Neuronal stem cell (in vitro differentiated cells): ENCODE data around the gene GADD45GIP1. TPM values are rescaled to one million over a fixed set of nuclear protein-coding genes. Genes with fewer than 3 reads are reported as not detected.

ENCODE experiments used
- DNase-seq: peaks from one replicate; pipeline ENCODE4 v3.0.0-alpha.2; 2013; ENCODE audit warnings: low spot score
- H2AFZ ChIP-seq: one replicate; pipeline ENCODE4 v1.6.1; 2013; ENCODE audit warnings: mild to moderate bottlenecking, low read length, inconsistent platforms
- H2AK5ac ChIP-seq: 2 replicates; pipeline ENCODE4 v1.6.1; 2013; ENCODE audit warnings: low read depth, mild to moderate bottlenecking, inconsistent platforms, low read length, moderate library complexity, mixed read lengths
- H2BK120ac ChIP-seq: 2 replicates; pipeline ENCODE4 v1.6.1; 2013; ENCODE audit warnings: low read depth, mild to moderate bottlenecking, inconsistent platforms, low read length, moderate library complexity, mixed read lengths
- H2BK12ac ChIP-seq: one replicate; pipeline ENCODE4 v1.6.1; 2013; ENCODE audit warnings: low read length, inconsistent platforms
- H2BK15ac ChIP-seq: 2 replicates; pipeline ENCODE4 v1.6.1; 2013; ENCODE audit warnings: mild to moderate bottlenecking, low read length, inconsistent platforms, mixed read lengths
- H2BK5ac ChIP-seq: one replicate; pipeline ENCODE4 v1.6.1; 2013; ENCODE audit warnings: inconsistent platforms, mild to moderate bottlenecking, low read length, moderate library complexity
- H3K14ac ChIP-seq: one replicate; pipeline ENCODE4 v1.6.1; 2013; ENCODE audit warnings: low read length, inconsistent platforms
- H3K18ac ChIP-seq: 2 replicates; pipeline ENCODE4 v1.6.1; 2013; ENCODE audit warnings: low read length, inconsistent platforms
- H3K23ac ChIP-seq: 2 replicates; pipeline ENCODE4 v1.6.1; 2013; ENCODE audit warnings: low read depth, mild to moderate bottlenecking, mixed read lengths, low read length, inconsistent platforms; ENCODE audit not compliant: poor library complexity
- H3K27ac ChIP-seq: replicated peaks from 3 replicates; pipeline ENCODE4 v1.5.1; 2013; ENCODE audit warnings: low read length, inconsistent platforms
- H3K27me3 ChIP-seq, 3 experiments: 2 replicates each; pipeline ENCODE4 v1.6.1; 2013; ENCODE audit warnings: low read length in 3 of 3, mild to moderate bottlenecking in 2 of 3, inconsistent platforms in 1 of 3, low read depth in 1 of 3, mixed read lengths in 1 of 3, moderate library complexity in 1 of 3; ENCODE audit not compliant: control insufficient read depth in 3 of 3, insufficient read depth in 3 of 3
- H3K36me3 ChIP-seq, 2 donors: replicated peaks in 1 of 2; 2 replicates each; pipeline ENCODE4 v1.6.1; 2013; ENCODE audit warnings: low read length in 2 of 2; ENCODE audit not compliant: control insufficient read depth in 2 of 2, insufficient read depth in 2 of 2
- H3K4ac ChIP-seq: 2 replicates; pipeline ENCODE4 v1.6.1; 2013; ENCODE audit warnings: inconsistent platforms, mild to moderate bottlenecking, low read length, moderate library complexity
- H3K4me1 ChIP-seq, 2 donors: 1 replicate in 1 of 2; 2 replicates in 1 of 2; pipeline ENCODE4 v1.6.1; 2013; ENCODE audit warnings: low read length in 2 of 2, low read depth in 1 of 2; ENCODE audit not compliant: control insufficient read depth in 2 of 2, insufficient read depth in 1 of 2
- H3K4me2 ChIP-seq: one replicate; pipeline ENCODE4 v1.6.1; 2013; ENCODE audit warnings: mild to moderate bottlenecking, low read length, inconsistent platforms; ENCODE audit not compliant: insufficient read depth, poor library complexity, severe bottlenecking
- H3K4me3 ChIP-seq, 2 donors: 2 replicates each; pipeline ENCODE4 v1.5.1; 2013; ENCODE audit warnings: low read length in 2 of 2, mild to moderate bottlenecking in 2 of 2, inconsistent platforms in 1 of 2, moderate library complexity in 1 of 2
- H3K79me1 ChIP-seq: one replicate; pipeline ENCODE4 v1.6.1; 2013; ENCODE audit warnings: low read depth, mild to moderate bottlenecking, inconsistent platforms, low read length, moderate library complexity
- H3K9ac ChIP-seq: one replicate; pipeline ENCODE4 v1.6.1; 2013; ENCODE audit warnings: mild to moderate bottlenecking, low read depth, low read length, inconsistent platforms; ENCODE audit not compliant: poor library complexity
- H3K9me3 ChIP-seq, 2 donors: replicated peaks in 1 of 2; 2 replicates each; pipeline versions ENCODE3 to v1.6.1; 2013; ENCODE audit warnings: low read length in 2 of 2, mild to moderate bottlenecking in 2 of 2, inconsistent platforms in 1 of 2, low read depth in 1 of 2, mixed read lengths in 1 of 2, moderate library complexity in 1 of 2; ENCODE audit not compliant: control insufficient read depth in 2 of 2, insufficient read depth in 1 of 2
- H4K8ac ChIP-seq: one replicate; pipeline ENCODE4 v1.6.1; 2013; ENCODE audit warnings: low read depth, mild to moderate bottlenecking, inconsistent platforms, low read length, moderate library complexity
- H4K91ac ChIP-seq: one replicate; pipeline ENCODE4 v1.6.1; 2013; ENCODE audit warnings: low read length, low read depth, mild to moderate bottlenecking, inconsistent platforms; ENCODE audit not compliant: poor library complexity
- WGBS, 2 donors: extraction: QIAGEN DNeasy Blood & Tissue Kit; methylation state at CpG; one replicate each; pipeline ENCODE4 v1.1.7; 2013; ENCODE audit warnings: missing lambda C conversion rate in 2 of 2, mixed read lengths in 1 of 2; ENCODE audit not compliant: insufficient read length in 2 of 2, insufficient replicate concordance in 1 of 2; ENCODE audit errors: extremely low coverage in 2 of 2; 5-methylcytosine and 5-hydroxymethylcytosine counted together
- polyA plus RNA-seq, 2 experiments: library from polyadenylated mRNA; stranded (reverse); fragments of 200-250 nt; gene quantifications; one replicate each; pipeline ENCODE4 v1.2.3, GENCODE V29; 2013

Gene GADD45GIP1
- 34.0 TPM for polyA plus RNA-seq (2013, experiment 1 of 2)
- polyA plus RNA-seq (2013, experiment 2 of 2), result 31.8 TPM

DNA sequence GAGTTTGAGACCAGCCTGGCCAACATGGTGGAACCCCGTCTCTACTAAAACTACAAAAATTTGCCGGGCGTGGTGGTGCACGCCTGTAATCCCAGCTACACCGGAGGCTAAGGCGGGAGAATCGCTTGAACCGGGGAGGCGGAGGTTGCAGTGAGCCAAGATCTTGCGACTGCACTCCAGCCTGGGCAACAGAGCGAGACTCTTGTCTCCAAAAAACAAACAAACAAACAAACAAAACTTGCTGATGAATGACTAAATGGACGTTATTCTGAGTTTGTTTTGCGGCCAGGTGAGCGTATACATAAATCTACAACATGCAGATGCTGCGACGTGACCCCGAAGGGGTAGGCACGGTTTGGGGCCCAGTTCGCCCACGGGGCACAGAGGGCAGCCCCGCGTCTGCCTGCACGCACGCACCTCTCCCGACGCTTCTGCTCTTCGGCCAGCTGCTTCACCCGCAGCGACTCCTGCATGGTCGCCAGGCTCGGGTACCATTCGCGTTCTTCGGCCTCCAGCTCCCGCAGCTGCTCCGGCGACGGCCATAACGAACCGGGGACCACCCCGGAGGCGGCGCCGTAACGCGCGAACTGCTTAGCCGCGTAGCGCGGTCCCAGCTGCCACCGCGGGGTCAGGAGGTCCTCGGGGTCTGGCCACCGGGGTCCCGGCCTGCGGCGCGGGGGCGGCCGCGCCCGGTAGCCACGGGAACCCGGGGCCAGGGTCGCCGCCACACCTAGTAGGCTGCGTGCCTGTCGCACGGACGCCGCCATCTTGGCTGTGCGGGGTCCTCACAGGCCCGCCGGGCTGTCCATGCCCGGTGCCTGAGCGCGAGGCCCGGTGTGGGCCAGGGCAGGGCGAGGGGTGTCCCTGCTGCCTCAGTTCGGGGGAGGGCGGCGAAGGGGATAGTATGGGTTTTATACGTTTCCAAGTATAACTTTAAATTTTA lies at the start of gene GADD45GIP1:
TSS of gene GADD45GIP1 (minus strand) at position 778 of the 943 bp plus-strand sequence. CDS start at position 767, 11 bp downstream.
- H2BK120ac ChIP-seq, result peak within 1 kb of the TSS; percentile 61
- peaks cover 11% of the 10 kb centered on the region for H3K79me1 ChIP-seq
- H3K36me3 ChIP-seq, result peaks cover 18 to 43% of the 10 kb centered on the region in 2 donors
- H2AK5ac ChIP-seq, result peak within 1 kb of the TSS; percentile 86
- H2BK12ac ChIP-seq, result peak within 1 kb of the TSS; percentile 63
- H3K4me1 ChIP-seq, result no peaks in the 10 kb centered on the region
- no peak within 1 kb of the TSS for H4K91ac ChIP-seq
- H3K4ac ChIP-seq, result peak within 1 kb of the TSS; percentile 97
- peak within 1 kb of the TSS; percentile 95 for H3K23ac ChIP-seq
- peak within 1 kb of the TSS; percentile 98 for H3K9ac ChIP-seq
- no peaks in the 10 kb centered on the region for H3K27me3 ChIP-seq
- WGBS, 2 donors, result no CpG with 5 or more reads among the region's 84 CpGs
- peak within 1 kb of the TSS; percentile 69 for H3K27ac ChIP-seq
- H2BK5ac ChIP-seq, result peak within 1 kb of the TSS; percentile 87
- H3K4me2 ChIP-seq, result peak within 1 kb of the TSS; percentile 71
- peak within 1 kb of the TSS; percentile 86 to 99 for H3K4me3 ChIP-seq
- DNase-seq, result no peak
- peak within 1 kb of the TSS; percentile 96 for H4K8ac ChIP-seq
- no peaks in the 10 kb centered on the region for H3K9me3 ChIP-seq
- H2BK15ac ChIP-seq, result peak within 1 kb of the TSS; percentile 87
- peak within 1 kb of the TSS; percentile 97 for H3K18ac ChIP-seq
- H3K14ac ChIP-seq, result peak within 1 kb of the TSS; percentile 63
- H2AFZ ChIP-seq, result peak within 1 kb of the TSS; percentile 96

DNA sequence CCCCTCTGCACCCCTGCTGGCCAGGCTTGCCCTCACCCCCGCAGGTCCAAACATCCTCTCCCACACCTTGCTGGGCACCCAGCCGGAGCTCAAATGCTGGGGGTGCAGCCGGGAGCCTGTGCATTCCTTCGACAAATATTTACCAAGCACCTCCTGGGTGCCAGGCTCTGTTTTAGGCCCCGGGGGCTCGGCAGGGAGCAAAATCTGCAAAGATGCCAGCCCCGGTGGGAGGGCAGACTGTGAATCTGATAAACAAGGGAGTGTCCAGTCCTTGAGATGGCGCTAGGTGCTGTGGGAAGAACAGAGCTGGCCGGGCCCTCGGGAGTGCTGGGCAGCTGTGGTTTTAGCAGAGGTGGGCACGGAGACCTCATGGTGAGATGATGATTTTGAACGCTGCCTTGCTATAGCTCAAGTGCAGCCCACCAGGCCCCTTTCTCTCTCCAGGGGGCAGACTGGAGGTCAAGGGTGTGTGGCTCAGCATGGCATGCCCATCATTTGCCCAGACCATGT lies 48.9 kb upstream of the GADD45GIP1 start:
- no peak overlapping the region for H3K18ac ChIP-seq
- no peak overlapping the region for H2BK5ac ChIP-seq
- no peak overlapping the region for H3K4me2 ChIP-seq
- no peak overlapping the region for H3K4me3 ChIP-seq
- no peaks in the 10 kb centered on the region for H3K36me3 ChIP-seq
- no peak overlapping the region for H4K8ac ChIP-seq
- H3K4me1 ChIP-seq, result no peaks in the 10 kb centered on the region
- no peak overlapping the region for H4K91ac ChIP-seq
- no peak for DNase-seq
- H2BK12ac ChIP-seq, result no peak overlapping the region
- no peak overlapping the region for H2AFZ ChIP-seq
- no peak overlapping the region for H3K4ac ChIP-seq
- peaks cover 3% of the 10 kb centered on the region for H3K79me1 ChIP-seq
- no peak overlapping the region for H2BK15ac ChIP-seq
- H3K27me3 ChIP-seq, result peaks cover 25 to 99% (median 80%) of the 10 kb centered on the region in 3 experiments
- H2AK5ac ChIP-seq, result no peak overlapping the region
- peaks cover 0 to 9% of the 10 kb centered on the region in 2 donors for H3K9me3 ChIP-seq
- no peak overlapping the region for H3K14ac ChIP-seq
- no peak overlapping the region for H3K27ac ChIP-seq
- no peak overlapping the region for H3K23ac ChIP-seq
- no peak overlapping the region for H2BK120ac ChIP-seq
- no CpG with 5 or more reads among the region's 12 CpGs for WGBS, 2 donors
- no peak overlapping the region for H3K9ac ChIP-seq

DNA sequence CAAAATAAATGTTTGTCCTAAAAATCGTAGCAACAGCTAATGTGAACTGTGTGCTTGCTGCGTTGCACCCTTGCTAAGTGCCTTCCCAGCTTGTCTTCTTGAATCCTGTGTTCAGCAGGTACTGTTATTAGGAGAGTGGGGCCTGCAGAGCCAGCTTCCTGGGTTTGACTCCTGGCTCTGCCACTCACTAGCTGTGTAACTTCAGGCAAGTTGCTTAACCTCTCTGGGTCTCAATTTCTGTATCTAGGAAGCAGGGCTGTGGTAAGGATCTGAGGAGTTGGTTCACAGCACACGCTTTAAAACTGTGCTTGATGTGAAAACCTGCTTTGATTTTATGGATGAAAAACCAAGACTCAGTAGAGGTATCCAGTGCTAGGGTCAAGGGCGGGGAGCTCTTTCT lies 48.2 kb upstream of the GADD45GIP1 start:
- H3K14ac ChIP-seq, result no peak overlapping the region
- no peaks in the 10 kb centered on the region for H3K36me3 ChIP-seq
- H3K79me1 ChIP-seq, result peaks cover 3% of the 10 kb centered on the region
- H2BK12ac ChIP-seq, result no peak overlapping the region
- H4K8ac ChIP-seq, result no peak overlapping the region
- H3K9ac ChIP-seq, result no peak overlapping the region
- H3K4me1 ChIP-seq, result no peaks in the 10 kb centered on the region
- H3K4me2 ChIP-seq, result no peak overlapping the region
- H3K4me3 ChIP-seq, result no peak overlapping the region
- no peak overlapping the region for H4K91ac ChIP-seq
- H3K18ac ChIP-seq, result no peak overlapping the region
- H2BK15ac ChIP-seq, result no peak overlapping the region
- no peak overlapping the region for H2BK5ac ChIP-seq
- peaks cover 19 to 99% (median 78%) of the 10 kb centered on the region in 3 experiments for H3K27me3 ChIP-seq
- DNase-seq, result no peak
- WGBS, 2 donors, result no CpG with 5 or more reads among the region's 4 CpGs
- H3K27ac ChIP-seq, result no peak overlapping the region
- no peak overlapping the region for H2AK5ac ChIP-seq
- H3K4ac ChIP-seq, result no peak overlapping the region
- no peak overlapping the region for H3K23ac ChIP-seq
- H3K9me3 ChIP-seq, result peaks cover 0 to 8% of the 10 kb centered on the region in 2 donors
- H2AFZ ChIP-seq, result no peak overlapping the region
- no peak overlapping the region for H2BK120ac ChIP-seq

DNA sequence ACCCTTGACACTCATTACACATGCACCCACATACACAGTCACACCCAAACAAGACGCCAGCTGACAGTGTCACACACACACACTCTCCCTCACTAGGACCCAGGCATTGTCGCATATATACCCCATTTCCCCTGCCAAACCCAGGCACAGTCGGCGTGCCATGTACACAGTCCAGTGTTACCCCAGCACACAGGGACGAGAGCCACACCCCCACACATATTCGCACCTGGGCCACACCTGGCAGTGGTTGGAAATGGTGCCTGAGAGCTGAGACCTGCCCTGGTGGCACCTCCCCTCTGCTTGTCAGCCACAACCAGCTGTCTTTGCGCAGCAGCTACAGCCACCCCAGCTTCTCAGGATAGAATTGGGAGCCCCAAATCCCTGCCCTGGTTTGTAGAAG lies 47.2 kb upstream of the GADD45GIP1 start:
- no peak overlapping the region for H4K8ac ChIP-seq
- no peak overlapping the region for H2AFZ ChIP-seq
- no peak overlapping the region for H3K4me2 ChIP-seq
- peak overlapping the region in 1 of 2 donors; percentile 24 for H3K4me3 ChIP-seq
- no peak overlapping the region for H4K91ac ChIP-seq
- H3K14ac ChIP-seq, result peak overlapping the region; percentile 9
- no CpG with 5 or more reads among the region's 7 CpGs for WGBS, 2 donors
- H3K36me3 ChIP-seq, result no peaks in the 10 kb centered on the region
- H3K18ac ChIP-seq, result peak overlapping the region; percentile 57
- H2BK120ac ChIP-seq, result no peak overlapping the region
- H3K4me1 ChIP-seq, result no peaks in the 10 kb centered on the region
- no peak overlapping the region for H2BK5ac ChIP-seq
- peak overlapping the region; percentile 50 for H3K9ac ChIP-seq
- H3K27ac ChIP-seq, result no peak overlapping the region
- no peak overlapping the region for H3K23ac ChIP-seq
- H2AK5ac ChIP-seq, result peak overlapping the region; percentile 37
- no peak overlapping the region for H2BK15ac ChIP-seq
- peaks cover 9 to 99% (median 74%) of the 10 kb centered on the region in 3 experiments for H3K27me3 ChIP-seq
- peaks cover 3% of the 10 kb centered on the region for H3K79me1 ChIP-seq
- H3K9me3 ChIP-seq, result peaks cover 0 to 5% of the 10 kb centered on the region in 2 donors
- H2BK12ac ChIP-seq, result no peak overlapping the region
- DNase-seq, result no peak
- H3K4ac ChIP-seq, result no peak overlapping the region
